ENCODE data around the gene MYO16.

Gene MYO16

GRCh38 chr13:108927615-108928014 is 298.2 kb downstream of the MYO16 start:
- TF ChIP-seq CTCF (IDR thresholded peaks at IDR 0.05) (no peak), ZFX (IDR thresholded peaks at IDR 0.05; ENCODE audit: borderline replicate concordance) (no peak)
- H3K27ac ChIP-seq, result no peak overlapping the region

DNA sequence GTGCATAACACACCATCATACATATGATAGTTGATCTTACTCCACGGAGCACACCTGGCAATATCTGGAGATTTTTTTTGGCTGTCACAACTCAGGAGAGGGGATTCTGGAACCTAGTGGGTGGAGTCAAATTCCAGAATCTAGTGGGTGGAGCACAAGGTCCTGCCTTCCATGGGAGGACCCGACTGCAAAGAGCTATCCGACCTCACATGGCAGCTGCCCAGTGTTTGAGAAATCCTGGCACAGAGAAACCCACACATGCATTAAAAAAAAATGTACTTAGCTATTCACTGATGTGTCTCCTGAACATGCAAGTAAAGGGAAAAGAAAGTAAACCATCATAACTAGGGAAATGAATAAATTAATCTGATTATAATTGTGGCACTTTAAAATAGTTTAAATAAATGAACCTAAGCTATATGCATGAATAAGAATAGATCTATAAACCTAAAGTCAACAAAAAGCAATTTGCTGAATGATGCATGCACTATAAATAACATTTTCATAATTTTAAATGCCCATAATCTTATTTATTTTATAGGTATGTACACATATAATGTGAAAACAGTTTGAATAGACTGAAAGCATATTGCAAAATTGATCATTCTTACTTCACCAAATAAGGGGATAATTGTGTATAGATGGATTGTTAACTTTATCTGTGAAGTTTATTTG is 300.3 kb downstream of the MYO16 start:
- TF ChIP-seq ZFX (IDR thresholded peaks at IDR 0.05; ENCODE audit: borderline replicate concordance) (no peak), CTCF (IDR thresholded peaks at IDR 0.05) (no peak)
- H3K27ac ChIP-seq, result peak overlapping the region; percentile 46

GRCh38 chr13:108932196-108932595 is 302.8 kb downstream of the MYO16 start:
- no peak overlapping the region for H3K27ac ChIP-seq
- no peak for TF ChIP-seq CTCF (IDR thresholded peaks at IDR 0.05)
- TF ChIP-seq ZFX (IDR thresholded peaks at IDR 0.05; ENCODE audit: borderline replicate concordance), result no peak

GRCh38 chr13:108933061-108933460 is 303.6 kb downstream of the MYO16 start:
- TF ChIP-seq ZFX (IDR thresholded peaks at IDR 0.05; ENCODE audit: borderline replicate concordance) (no peak), CTCF (IDR thresholded peaks at IDR 0.05) (no peak)

GRCh38 chr13:108938155-108938554 is 308.7 kb downstream of the MYO16 start:
- no peak overlapping the region for H3K27ac ChIP-seq
- TF ChIP-seq CTCF (IDR thresholded peaks at IDR 0.05) (no peak), ZFX (IDR thresholded peaks at IDR 0.05; ENCODE audit: borderline replicate concordance) (no peak)

More at GRCh38 chr13:108933061-108933460, 303.6 kb downstream of the MYO16 start:
- H3K27ac ChIP-seq, result no peak overlapping the region

DNA sequence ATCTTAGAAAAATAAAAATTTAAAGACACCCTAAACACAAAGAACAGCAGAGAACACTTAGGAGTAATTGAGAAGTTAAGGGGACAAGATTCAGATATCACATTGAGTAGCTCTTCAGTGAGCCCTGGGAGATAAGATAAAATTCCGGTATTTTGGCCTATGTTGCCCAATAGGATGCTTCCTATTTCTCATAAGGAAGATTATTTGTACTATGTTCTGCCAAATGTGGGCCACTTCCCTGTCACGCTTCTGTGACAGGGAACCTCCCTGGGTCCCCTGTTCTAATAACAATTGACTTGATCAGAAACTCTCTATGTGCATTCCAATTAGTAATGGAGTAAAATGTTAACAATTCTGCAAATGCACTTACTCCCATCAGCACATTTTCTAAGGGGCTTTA is 310.7 kb downstream of the MYO16 start:
- no peak overlapping the region for H3K27ac ChIP-seq
- TF ChIP-seq CTCF (IDR thresholded peaks at IDR 0.05) (no peak), ZFX (IDR thresholded peaks at IDR 0.05; ENCODE audit: borderline replicate concordance) (no peak)

- H3K27ac ChIP-seq, result no peak overlapping the region
- TF ChIP-seq ZFX (IDR thresholded peaks at IDR 0.05; ENCODE audit: borderline replicate concordance) (no peak), CTCF (IDR thresholded peaks at IDR 0.05) (no peak)
Measured at GRCh38 chr13:108943842-108944241, 314.4 kb downstream of the MYO16 start.
